ENCODE data around the gene HEXB.

GRCh38 chr5:74684900-74685851 is at the start of gene HEXB:
- TF ChIP-seq POLR2A (IDR thresholded peaks at IDR 0.05) (peak in 1 of 2 donors; percentile 32), CTCF (IDR thresholded peaks at IDR 0.05) (no peak)

Measured in lower leg skin (tissue), 3 donors.